GM04504 (cell line): Measurements from ENCODE around the gene ACTR5.

Experiments
- DNase-seq: peaks from one replicate; pipeline ENCODE4 v3.0.0-alpha.2; 2012; ENCODE audit warnings: low read depth

The ACTR5 gene

DNA sequence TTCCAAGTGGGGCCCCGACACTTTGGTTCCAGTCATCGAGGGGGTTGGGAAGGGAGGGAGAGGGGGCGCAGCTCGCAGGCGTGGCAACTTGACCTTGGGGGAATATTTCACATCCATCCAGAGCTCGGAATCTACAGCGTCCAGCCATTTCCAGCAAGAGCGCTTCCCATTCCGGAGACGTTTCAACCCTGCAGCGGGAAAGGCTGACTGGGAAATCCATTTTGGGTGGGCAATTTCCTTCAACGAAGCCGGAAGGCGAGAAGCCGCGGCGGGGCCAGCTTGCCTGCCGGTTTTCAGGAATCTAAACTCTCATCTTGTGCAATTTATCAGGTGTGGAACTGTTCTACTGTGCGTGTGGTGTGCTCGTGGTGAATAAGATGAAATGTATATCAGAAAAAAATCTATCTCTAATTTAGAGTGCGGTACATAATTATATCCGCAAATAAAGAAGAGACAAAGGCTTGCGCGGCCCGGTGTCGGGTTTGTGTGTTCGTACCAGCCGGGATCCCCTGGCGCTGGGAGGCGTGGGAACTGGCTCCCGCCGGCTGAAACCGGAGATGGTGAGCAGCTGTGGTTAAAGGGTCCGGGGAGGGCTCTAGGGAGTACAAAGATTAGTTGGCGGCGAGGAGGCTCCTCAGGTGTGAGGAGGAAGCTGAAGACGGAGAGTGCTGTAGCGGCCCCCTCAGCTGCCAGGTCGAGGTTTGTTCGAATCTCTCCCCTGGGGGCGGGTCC lies 19.2 kb upstream of the ACTR5 start:
- DNase-seq, result no peak

- DNase-seq, result no peak
These were observed 18.5 kb upstream of the ACTR5 start for GRCh38 chr20:38729767-38730166.

DNA sequence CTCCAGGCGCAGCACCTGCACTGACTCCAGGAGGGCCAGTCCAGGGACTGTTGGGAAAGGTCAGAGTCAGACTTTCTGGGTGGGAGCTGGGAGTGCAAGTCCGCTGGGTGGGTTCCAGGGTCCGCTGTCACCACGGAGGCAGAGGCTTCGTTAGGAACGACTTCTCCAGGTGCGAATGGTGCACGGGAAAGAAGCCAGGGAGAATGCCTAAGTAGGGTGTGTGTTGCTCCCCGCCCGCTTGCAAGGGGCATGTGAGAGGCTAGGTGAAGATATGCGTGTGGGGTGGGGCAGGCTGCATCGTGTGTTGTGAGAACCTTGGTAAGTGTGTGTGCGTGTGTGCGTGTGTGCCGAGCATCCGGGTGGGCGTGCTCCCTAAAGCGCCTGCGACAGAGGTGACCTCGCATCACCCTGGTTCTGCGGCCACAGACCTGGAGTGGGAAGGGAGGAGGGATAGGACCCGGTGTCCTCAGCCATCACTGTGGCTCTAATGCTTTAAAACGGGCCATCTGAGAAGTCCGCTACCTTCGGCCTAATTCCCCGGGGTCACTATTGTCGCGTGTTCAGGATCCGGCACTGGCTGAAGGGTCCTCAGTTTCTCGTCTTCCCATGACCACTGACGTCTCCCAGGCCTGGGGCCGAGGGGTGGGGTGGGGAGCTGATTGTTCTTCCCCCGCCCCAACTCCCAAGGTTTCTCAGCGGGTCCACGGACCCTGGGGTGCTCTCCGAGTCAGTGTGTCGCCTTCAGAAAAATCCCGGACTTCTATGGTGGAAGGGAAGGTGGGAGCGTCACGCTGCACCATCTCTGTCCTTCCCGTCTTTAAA lies 17.9 kb upstream of the ACTR5 start:
- no peak for DNase-seq

GRCh38 chr20:38730989-38731737 lies 17.1 kb upstream of the ACTR5 start:
- DNase-seq, result no peak

DNA sequence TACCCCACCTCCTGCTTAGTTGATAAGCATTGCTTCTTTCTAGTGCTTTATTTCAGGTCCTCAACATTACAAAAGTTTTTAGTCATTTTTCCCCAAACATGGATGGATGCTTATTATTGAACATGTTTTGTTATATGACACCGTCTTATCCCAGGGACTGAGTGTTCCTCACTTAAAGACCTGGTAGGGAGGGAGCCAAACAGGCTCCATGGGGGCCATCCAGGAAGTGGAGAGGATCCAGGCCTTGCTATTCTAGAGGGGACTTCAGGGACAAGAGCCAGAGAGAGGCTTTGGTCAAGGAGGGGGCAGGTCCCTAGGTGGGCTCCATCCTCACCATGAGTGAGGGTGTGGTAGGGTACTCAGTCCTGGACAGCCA lies 16.5 kb upstream of the ACTR5 start:
- DNase-seq, result no peak

- DNase-seq, result no peak
These were observed 15.3 kb upstream of the ACTR5 start for GRCh38 chr20:38732981-38733380.

DNA sequence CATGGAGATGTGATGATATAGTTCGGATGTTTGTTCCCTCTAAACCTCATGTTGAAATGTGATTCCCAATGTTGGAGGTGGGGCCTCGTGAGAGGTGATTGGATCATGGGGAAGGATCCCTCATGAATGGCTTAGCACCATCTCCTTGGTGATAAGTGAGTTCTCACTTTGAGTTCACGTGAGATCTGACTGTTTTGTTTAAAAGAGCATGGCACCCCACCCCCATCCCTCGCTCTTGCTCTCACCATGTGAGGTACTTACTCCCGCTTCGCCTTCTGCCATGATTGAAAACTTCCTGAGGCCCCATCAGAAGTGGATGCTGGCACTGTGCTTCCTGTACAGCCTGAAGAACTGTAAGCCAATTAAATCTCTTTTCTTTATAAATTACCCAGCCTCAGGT lies 13.1 kb upstream of the ACTR5 start:
- no peak for DNase-seq

DNA sequence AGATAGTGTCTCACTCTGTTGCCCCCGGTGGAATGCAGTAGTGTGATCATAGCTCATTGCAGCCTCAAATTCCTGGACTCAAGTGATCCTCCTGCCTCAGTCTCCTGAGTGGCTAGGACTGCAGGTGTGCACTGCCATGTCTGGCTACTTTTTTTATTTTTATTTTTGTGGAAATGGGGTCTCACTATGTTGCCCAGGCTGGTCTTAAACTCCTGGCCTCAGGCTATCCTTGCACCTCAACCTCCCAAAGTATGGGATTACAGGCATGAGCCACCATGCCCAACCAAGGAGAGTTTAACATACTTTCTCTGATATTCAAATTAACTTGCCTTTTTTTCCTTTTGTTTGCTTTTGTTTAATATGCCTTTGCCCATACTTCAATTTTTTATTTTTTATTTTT lies 10.4 kb upstream of the ACTR5 start:
- DNase-seq, result no peak

- DNase-seq, result no peak
These were observed 2.5 kb upstream of the ACTR5 start for GRCh38 chr20:38745757-38746156.

- no peak for DNase-seq
These were observed 664 bp upstream of the ACTR5 start for GRCh38 chr20:38747495-38748096.

DNA sequence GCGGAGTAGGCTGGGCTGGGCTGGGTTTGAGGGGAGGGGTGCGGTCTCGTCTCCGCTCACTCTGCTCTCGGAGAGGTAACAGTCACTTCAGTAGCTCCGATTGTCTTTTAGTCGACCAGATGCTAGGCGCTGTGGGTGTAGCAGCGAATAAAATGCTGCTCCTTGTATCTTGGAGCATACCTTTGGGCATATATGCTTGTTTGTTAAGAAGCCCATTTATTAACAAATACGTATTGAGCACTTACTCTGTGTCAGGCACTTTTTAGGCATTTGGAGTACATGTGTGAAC lies 545 bp downstream of the ACTR5 start:
- DNase-seq, result no peak

GRCh38 chr20:38751360-38751976 lies 3.2 kb downstream of the ACTR5 start:
- no peak for DNase-seq

DNA sequence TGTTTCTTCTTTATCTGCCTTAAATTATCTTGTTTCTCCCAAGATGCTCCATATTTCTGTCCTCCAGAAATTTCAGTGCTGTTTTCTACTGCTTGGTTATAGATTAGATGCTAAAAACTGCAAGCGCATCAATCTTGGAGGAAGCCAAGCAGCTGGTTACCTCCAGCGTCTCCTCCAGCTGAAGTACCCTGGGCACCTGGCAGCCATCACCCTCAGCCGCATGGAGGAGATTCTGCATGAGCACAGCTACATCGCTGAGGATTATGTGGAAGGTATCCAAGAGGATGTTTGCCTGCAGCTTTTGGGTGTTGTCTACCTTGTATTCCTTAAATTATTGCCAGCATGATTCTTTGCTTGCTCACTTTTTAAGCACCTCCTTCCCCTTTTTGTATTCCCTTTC lies 3.8 kb downstream of the ACTR5 start:
- DNase-seq, result no peak

GRCh38 chr20:38754924-38755323 lies 6.7 kb downstream of the ACTR5 start:
- no peak for DNase-seq

DNA sequence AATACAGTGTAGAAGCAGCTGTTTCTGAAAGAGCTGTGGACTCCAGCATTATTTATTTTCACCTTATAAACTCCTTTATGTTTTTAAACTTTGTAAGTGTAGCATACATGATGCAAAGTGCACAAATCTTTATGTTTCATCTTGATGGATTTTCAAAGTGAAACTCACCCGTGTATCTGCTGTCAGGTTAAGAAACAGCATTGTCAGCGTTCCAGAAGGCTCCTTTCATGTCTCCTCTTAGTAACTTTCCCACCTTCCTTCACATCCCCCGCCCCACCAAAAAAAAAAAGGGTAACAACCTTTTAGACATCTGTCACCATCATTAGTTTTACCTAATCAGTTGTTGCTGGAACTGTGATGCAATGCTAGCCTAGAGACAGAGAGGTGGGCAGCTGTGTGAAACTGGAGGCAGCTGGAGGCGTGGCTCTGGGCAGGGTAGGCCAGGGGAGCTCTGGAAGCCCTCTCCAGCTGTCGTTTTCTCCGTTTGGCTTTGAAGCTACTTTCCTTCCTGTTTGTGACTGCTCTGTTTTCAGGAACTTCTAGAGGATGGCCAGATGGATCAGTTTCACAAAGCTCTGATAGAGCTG lies 7.2 kb downstream of the ACTR5 start:
- DNase-seq, result no peak

DNA sequence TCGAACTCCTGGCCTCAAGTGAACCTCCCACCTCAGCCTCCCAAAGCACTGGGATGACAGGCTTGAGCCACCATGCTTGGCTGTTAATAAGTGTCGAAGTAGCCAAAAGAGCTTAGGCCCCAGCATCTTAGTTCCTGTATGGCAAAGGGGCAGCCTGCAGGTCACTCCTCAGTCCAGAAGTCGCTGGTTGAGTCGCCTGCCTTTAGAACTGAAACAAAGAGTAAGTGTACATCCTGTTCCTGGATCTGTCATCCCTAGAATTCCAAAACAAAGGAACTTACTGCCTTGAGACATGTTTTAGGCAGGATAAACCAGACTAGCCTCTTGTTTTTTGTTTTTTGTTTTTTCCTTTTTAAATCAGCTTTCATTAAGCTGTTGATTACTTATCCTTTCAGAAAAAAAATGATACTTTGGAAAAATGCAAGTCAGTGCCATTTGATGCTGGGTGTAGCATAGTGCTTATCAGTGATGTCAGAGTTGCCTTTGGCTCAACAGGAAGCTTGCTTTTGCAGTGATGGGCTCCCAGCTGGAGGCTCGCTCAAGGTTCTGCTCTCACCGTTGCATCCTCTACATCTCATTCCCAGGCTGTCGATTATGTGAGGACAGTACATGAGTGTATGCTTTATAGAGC lies 9.0 kb downstream of the ACTR5 start:
- DNase-seq, result no peak

DNA sequence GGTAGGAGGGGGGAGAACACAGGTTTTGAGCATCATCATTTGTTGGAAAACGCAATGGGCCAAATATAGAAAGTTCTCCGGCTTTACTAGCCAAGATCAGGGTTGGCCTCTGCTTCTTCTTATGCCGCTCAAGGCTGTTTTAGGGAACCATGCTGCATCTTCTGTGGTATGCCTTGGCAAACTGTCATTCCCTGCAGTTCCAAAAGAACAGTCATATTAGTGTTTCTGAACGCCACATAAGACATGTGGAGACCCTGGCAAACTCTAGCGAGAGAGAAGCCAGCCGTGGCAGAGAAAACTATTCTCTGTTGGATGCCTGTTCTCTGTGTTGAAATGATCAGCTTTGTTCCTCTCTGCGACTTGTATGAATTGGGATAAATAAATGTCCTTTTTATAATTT lies 10.8 kb downstream of the ACTR5 start:
- DNase-seq, result no peak

- no peak for DNase-seq
These were observed 12.7 kb downstream of the ACTR5 start for GRCh38 chr20:38760978-38761377.

DNA sequence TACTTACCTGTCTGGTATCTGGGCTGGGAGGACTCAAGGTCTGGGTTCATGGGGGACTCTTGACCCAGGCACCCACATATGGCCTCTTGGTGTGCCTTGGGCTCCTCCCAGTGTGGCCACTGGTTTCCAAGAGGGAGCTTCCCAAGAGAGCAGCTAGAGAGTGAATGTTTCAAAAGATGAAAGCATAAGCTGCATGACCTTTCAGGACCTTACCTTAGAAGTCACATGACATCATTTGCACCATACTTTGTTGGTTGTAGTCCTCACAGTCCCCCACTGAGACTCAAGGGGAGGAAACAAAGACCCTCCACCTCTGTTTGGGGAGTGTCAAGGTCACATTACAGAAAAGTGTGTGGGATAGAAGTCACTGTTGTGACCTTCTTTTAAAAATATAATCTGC lies 13.9 kb downstream of the ACTR5 start:
- no peak for DNase-seq

DNA sequence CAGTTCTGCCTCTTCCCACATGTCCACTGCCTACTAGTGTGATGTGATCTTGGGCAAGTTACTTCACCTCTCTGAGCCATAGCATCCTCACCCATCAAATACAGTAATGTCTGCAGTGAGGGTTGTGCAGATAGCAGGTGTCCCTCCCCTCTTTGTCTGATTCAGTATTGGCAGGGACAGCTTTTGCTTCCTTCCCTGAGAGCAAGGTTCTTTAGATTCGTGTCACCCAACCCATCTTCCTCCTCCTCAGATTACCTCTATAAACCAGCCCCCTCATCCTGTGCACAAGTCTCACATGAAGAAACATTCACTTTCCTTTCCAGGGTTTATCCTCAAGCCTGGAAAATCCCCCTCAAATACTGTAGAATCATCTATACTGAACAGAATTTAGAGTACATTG lies 15.4 kb downstream of the ACTR5 start:
- DNase-seq, result no peak

- DNase-seq, result peak; percentile 66
These were observed 16.5 kb downstream of the ACTR5 start for GRCh38 chr20:38764567-38765318.
